ENCODE results near the gene TAF6. TPM values are rescaled to one million over a fixed set of nuclear protein-coding genes. Genes with fewer than 3 reads are reported as not detected.

TAF6 gene
- total and polyA plus RNA-seq, 2 experiments from 2014 or later = 56.3 to 141 TPM

- Mint-ChIP-seq H3K27ac (peak overlapping the region; percentile 99), H3K4me3 (peak overlapping the region; percentile 95), H3K4me1 (peaks cover 41% of the 10 kb centered on the region), H3K27me3 (ENCODE audit: insufficient read depth, low read depth, poor library complexity) (peaks cover 53% of the 10 kb centered on the region), H3K36me3 (ENCODE audit: low read depth) (peaks cover 78% of the 10 kb centered on the region), H3K9me3 (peaks cover 5% of the 10 kb centered on the region; the same call in 2 of the 3 replicates)
- TF ChIP-seq ETS1 (IDR thresholded peaks at IDR 0.05) = peak; percentile 77; the same call in 1 of the 2 replicates
- TF ChIP-seq ZNF462 (CRISPR knock-in tag; IDR thresholded peaks at IDR 0.05) = no peak
- no peak for TF ChIP-seq EZH2 (IDR thresholded peaks at IDR 0.05; ENCODE audit: low read depth, unreplicated experiment)
- no peak for TF ChIP-seq NANOG (IDR thresholded peaks at IDR 0.05; ENCODE audit: borderline replicate concordance)
- no peak for TF ChIP-seq REST (IDR thresholded peaks at IDR 0.05; ENCODE audit: unreplicated experiment)
- TF ChIP-seq CREB1 (CRISPR knock-in tag; IDR thresholded peaks at IDR 0.05; ENCODE audit: low read depth) = peak; percentile 82
- Histone ChIP-seq H3K9me2 (ENCODE audit: insufficient read depth) (no peaks in the 10 kb centered on the region), H3K4me3 (peak overlapping the region; percentile 100), H3K27me3 (ENCODE audit: insufficient read depth) (no peaks in the 10 kb centered on the region), H2AFZ (no peak overlapping the region), H3F3A (replicated peaks; ENCODE audit: low read depth) (peaks cover 54% of the 10 kb centered on the region), H3K79me2 (replicated peaks; ENCODE audit: insufficient read depth) (peaks cover 60% of the 10 kb centered on the region), H3K4me1 (ENCODE audit: insufficient read depth) (peaks cover 13% of the 10 kb centered on the region), H3K4me2 (peak overlapping the region; percentile 100), H4K20me1 (replicated peaks; ENCODE audit: insufficient read depth) (peaks cover 41% of the 10 kb centered on the region), H3K36me3 (ENCODE audit: insufficient read depth) (peaks cover 46% of the 10 kb centered on the region), H3K27ac (ENCODE audit: low read depth) (peak overlapping the region; percentile 100)
- DNase-seq (ENCODE audit: low spot score) (peak; percentile 96), ATAC-seq (peak; percentile 74)
Measured at GRCh38 chr7:100100420-100101015, 18.6 kb downstream of the TAF6 start.
